Measurements from ENCODE around the gene HYAL3.
A peak's percentile ranks its signal among the peaks of the same experiment; 100 is the strongest.

Gene HYAL3

DNA sequence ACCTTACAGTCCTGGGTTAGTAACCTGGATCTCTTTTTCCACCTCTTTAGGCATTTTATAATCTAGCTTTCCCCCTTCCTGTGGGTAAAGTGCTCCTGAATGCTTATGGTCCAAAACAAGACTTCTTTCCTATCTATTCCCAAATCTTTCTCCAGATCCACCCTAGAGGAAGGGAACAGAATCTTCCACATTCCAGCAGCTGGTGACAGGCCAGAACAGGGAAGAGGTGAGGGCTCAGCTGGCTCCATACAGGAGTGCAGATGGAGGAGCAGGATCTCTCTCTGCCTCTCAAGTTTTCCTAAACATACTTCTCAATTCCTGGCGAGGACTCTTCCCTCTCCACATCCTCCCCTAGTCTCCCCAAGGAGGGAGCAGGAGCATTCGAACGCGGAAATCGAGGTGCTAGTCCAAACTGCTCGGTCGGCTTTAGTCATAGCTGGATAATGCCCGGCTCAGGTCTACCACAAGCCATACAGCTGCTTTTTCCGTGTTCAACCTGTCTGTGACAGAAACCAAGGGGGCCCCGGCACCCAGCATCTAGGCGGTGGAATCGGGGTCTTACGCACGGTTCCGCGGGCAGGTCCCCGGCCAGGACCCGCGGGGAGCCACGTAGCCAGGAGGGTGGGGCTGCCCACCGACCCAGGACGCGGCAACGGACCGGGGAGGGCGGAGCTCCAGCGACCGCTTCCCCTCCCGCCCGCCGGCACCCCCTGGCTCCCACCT, 37.4 kb upstream of the HYAL3 start:
- H3K27ac ChIP-seq = peak overlapping the region; percentile 90
- TF ChIP-seq, protein P1, sequence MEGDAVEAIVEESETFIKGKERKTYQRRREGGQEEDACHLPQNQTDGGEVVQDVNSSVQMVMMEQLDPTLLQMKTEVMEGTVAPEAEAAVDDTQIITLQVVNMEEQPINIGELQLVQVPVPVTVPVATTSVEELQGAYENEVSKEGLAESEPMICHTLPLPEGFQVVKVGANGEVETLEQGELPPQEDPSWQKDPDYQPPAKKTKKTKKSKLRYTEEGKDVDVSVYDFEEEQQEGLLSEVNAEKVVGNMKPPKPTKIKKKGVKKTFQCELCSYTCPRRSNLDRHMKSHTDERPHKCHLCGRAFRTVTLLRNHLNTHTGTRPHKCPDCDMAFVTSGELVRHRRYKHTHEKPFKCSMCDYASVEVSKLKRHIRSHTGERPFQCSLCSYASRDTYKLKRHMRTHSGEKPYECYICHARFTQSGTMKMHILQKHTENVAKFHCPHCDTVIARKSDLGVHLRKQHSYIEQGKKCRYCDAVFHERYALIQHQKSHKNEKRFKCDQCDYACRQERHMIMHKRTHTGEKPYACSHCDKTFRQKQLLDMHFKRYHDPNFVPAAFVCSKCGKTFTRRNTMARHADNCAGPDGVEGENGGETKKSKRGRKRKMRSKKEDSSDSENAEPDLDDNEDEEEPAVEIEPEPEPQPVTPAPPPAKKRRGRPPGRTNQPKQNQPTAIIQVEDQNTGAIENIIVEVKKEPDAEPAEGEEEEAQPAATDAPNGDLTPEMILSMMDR (IDR thresholded peaks at IDR 0.05) = no peak
- no peak for TF ChIP-seq ZFX (IDR thresholded peaks at IDR 0.05; ENCODE audit: borderline replicate concordance)

DNA sequence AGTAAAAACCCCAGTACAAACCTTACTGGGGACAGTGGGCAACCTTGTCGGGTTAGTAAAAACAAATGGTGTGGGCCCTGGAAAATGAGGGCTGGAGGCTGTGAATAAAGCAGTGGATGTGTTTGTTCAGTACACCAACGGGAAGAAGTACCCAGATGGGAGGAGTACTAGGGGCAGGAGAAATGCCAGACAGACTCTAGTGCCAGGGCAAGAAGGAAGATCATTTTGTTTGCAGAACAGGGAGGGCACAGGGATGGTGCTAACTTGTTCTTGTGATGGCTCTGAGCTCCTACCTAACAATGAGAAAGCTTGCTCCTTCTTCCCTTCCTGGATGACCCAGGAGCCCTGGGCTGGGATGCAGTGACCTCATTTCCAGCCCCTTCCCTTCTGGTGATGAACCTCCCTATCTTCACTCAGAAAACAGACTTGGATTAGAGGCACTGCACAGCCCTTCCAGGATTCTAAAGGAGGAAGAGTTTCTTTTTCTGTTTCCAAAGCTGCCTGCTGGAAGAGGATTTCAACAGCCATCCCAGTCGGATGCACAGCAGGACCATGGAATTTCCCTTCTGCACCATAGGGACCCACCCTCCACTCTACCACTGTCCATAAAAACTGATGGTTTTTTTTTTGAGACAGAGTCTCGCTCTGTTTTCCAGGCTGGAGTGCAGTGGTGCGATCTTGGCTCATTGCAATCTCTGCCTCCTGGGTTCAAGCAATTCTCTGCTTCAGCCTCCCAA, 35.3 kb upstream of the HYAL3 start:
- peak overlapping the region; percentile 90 for H3K27ac ChIP-seq
- TF ChIP-seq ZFX (IDR thresholded peaks at IDR 0.05; ENCODE audit: borderline replicate concordance) = no peak
- TF ChIP-seq, protein P1 (IDR thresholded peaks at IDR 0.05) = no peak

DNA sequence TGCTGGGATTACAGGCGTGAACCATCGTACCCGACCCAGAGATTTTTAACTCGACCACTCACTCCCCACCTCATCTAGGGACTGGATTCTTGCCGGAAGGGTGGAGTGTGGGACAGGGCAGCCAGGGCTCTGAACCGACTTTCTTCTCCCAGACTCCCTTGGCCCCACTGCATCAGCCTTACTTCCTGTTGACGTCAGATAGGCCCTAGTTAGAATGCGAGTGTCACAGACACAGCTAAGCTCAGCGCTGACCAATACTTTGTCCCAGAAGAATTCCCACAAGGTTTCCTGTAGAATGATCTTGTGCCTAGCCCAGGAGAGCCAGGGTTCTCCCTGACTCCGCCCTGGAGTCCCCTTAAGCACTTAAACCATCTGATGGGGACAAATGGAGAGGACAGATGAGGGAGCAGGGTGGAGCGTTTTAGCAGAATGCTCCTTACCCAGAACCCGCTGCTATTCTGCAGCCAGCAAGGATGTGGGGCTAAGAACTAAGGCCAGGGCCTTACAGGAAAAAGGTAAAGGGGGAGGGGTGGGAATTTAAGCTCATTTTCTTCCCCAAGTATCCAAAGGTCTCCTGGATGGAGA, 34.6 kb upstream of the HYAL3 start:
- TF ChIP-seq, protein P1 (IDR thresholded peaks at IDR 0.05) = no peak
- no peak for TF ChIP-seq ZFX (IDR thresholded peaks at IDR 0.05; ENCODE audit: borderline replicate concordance)
- no peak overlapping the region for H3K27ac ChIP-seq

- H3K27ac ChIP-seq = no peak overlapping the region
- no peak for TF ChIP-seq ZFX (IDR thresholded peaks at IDR 0.05; ENCODE audit: borderline replicate concordance)
- TF ChIP-seq, protein P1 (IDR thresholded peaks at IDR 0.05) = no peak
Observed at GRCh38 chr3:50331364-50331907, 32.2 kb upstream of the HYAL3 start.

DNA sequence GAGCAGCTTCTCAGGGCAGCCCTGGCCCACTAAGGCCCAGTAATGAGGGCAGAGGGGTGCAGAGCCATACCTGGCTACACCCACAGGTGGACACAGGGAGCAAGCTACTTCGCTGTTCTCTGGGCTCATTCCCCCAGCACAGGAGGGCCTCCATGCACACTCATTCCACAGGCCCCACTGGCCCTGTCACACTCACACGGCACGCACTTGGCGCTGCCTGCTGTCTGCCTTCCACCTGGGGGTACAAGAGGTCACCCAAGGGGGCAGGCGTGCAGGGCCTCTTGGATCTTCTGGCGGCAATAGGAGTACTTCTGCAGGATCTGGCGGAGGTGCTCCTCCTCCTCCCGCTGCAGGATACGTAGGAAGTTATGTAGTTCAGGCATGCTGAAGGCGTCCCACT, 31.1 kb upstream of the HYAL3 start:
- no peak overlapping the region for H3K27ac ChIP-seq
- TF ChIP-seq, protein P1 (IDR thresholded peaks at IDR 0.05) = no peak
- no peak for TF ChIP-seq ZFX (IDR thresholded peaks at IDR 0.05; ENCODE audit: borderline replicate concordance)

DNA sequence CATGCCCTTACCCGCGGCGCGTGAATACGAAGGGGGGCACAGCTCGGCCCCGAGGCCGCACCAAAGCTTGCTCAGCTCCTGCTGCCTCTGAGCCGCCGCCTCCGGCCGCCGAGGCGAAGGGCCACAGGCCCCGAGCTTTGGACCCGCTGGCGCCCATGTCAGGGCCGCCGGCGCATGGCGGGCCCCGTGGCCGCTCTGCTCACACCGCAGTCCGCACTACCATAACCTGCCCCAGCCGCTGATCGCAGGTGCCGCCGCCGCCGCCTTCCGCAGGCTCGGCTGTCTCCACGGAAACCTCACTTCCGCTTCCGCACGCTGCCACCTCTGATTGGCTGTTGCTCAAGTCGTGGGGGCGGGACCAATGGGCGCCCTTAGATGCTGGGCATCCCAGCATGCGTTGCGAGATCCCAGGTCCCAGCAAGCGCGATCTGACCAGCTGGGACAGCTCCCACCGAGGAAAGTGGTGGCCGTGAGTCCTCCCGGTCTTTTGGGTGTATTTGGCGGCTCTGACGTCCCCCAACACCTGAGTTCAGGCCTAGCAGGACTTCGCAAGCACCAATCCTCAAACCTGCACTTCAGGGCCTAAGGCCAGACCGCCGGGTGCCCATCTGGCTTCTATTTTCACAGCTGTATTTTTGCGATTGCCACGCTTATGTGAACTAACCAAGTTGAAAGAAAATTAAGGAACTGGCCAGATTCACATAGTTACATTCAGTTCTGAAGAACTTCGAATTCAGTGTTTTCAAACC, 28.9 kb upstream of the HYAL3 start, which contains the start of gene TUSC2:
Gene TUSC2 (minus strand): TSS at position 281 of the 749 bp plus-strand sequence. CDS start 124 bp downstream, at position 157.
- peak within 1 kb of the TSS; percentile 77 for H3K27ac ChIP-seq
- TF ChIP-seq ZFX (IDR thresholded peaks at IDR 0.05; ENCODE audit: borderline replicate concordance) = no peak
- TF ChIP-seq, protein P1 (IDR thresholded peaks at IDR 0.05) = no peak
